HCT116 (cell line): ENCODE data around the gene MSMP. TPM values are rescaled to one million over a fixed set of nuclear protein-coding genes. Genes with fewer than 3 reads are reported as not detected.

ENCODE experiments used
- ATAC-seq: fragments of 200-7000 bp; cut with Tn5 transposase; 2 replicates; pipeline ENCODE4 v1.9.1; 2020; ENCODE audit warnings: mild to moderate bottlenecking, moderate library complexity
- Bru-seq: library from RNA; stranded (reverse); fragments of 400-500 nt; gene quantifications from one replicate; lab custom pipeline; 2021; lab: Mats Ljungman, UMichigan
- BruChase-seq, 2 experiments: library from RNA; stranded (reverse); fragments of 400-500 nt; gene quantifications; one replicate each; lab custom pipeline; 2021; lab: Mats Ljungman, UMichigan
- BruUV-seq: library from RNA; stranded (reverse); fragments of 400-500 nt; replicated peaks from 2 replicates; lab custom pipeline; 2021; lab: Mats Ljungman, UMichigan
- CTCF ChIA-PET: fragments of 300-600 bp; sonication (Branson Sonifier 250); formaldehyde crosslinking; loops from one replicate; lab custom pipeline; 2021; ENCODE audit warnings: antibody characterized with exemption; lab: Charles Lee
- POLR2A ChIA-PET: fragments of 300-600, 350-600 bp; sonication (Branson Sonifier 250); formaldehyde crosslinking; loops from one replicate; lab custom pipeline; 2021; ENCODE audit warnings: antibody characterized with exemption; lab: Charles Lee
- RAD21 ChIA-PET, 2 experiments: fragments of 300-600 bp; sonication (Branson Sonifier 250); formaldehyde crosslinking; loops; one replicate each; lab custom pipeline; 2023; ENCODE audit warnings: low total read pairs in 2 of 2; ENCODE audit not compliant: uncharacterized antibody in 2 of 2, unreplicated experiment in 2 of 2, low non-redundant PET in 1 of 2; lab: Charles Lee
- DNase-seq: peaks from one replicate; pipeline ENCODE4 v3.0.0-alpha.2; 2010; ENCODE audit warnings: low read depth, low spot score
- H2AFZ ChIP-seq: fragments of 200-600 bp; shearing (Covaris generic), sonication (generic); 2 replicates; pipeline ENCODE4 v1.6.1; 2017; ENCODE audit warnings: low read depth, mixed run types, mixed read lengths, antibody characterized with exemption, low read length; ENCODE audit not compliant: poor library complexity, severe bottlenecking
- H3K27ac ChIP-seq: 2 replicates; pipeline ENCODE4 v1.5.1; 2012; ENCODE audit warnings: low read depth, low read length
- H3K27me3 ChIP-seq: fragments of 200-600 bp; sonication (generic); 2 replicates; pipeline ENCODE4 v1.6.1; 2016; ENCODE audit warnings: mixed run types, low read length, mixed read lengths; ENCODE audit not compliant: insufficient read depth
- H3K36me3 ChIP-seq, 2 experiments: fragments of 200-500 bp in 1 of 2; fragments of 200-600 bp in 1 of 2; sonication (Bioruptor generic) in 1 of 2; sonication (generic) in 1 of 2; 2 replicates each; pipeline versions ENCODE4 v1.5.1 to v1.6.1; 2014 to 2016; ENCODE audit warnings: low read length in 2 of 2, inconsistent platforms in 1 of 2, mixed read lengths in 1 of 2, mixed run types in 1 of 2; ENCODE audit not compliant: insufficient read depth in 2 of 2, control insufficient read depth in 1 of 2
- H3K4me1 ChIP-seq, 2 experiments: fragments of 200-600 bp in 1 of 2; sonication (generic) in 1 of 2; 2 replicates each; pipeline versions ENCODE4 v1.5.1 to v1.6.1; 2012 to 2017; ENCODE audit warnings: low read length in 2 of 2, inconsistent platforms in 1 of 2, mild to moderate bottlenecking in 1 of 2, mixed read lengths in 1 of 2, mixed run types in 1 of 2, moderate library complexity in 1 of 2; ENCODE audit not compliant: insufficient read depth in 2 of 2, control insufficient read depth in 1 of 2
- H3K4me2 ChIP-seq: fragments of 200-600 bp; sonication (generic); 2 replicates; pipeline ENCODE4 v1.6.1; 2017; ENCODE audit warnings: mixed run types, low read length, mixed read lengths
- H3K4me3 ChIP-seq, 2 experiments: fragments of 200-600 bp in 1 of 2; sonication (generic) in 1 of 2; replicated peaks in 1 of 2; 2 replicates each; pipeline ENCODE4 v1.5.1; 2011 to 2016; ENCODE audit warnings: low read length in 2 of 2, control low read depth in 1 of 2, low read depth in 1 of 2, mild to moderate bottlenecking in 1 of 2, mixed read lengths in 1 of 2, mixed run types in 1 of 2
- H3K79me2 ChIP-seq: fragments of 200-600 bp; sonication (generic); 2 replicates; pipeline ENCODE4 v1.6.1; 2017; ENCODE audit warnings: mild to moderate bottlenecking, mixed run types, low read length, moderate library complexity, mixed read lengths; ENCODE audit not compliant: insufficient read depth
- H3K9ac ChIP-seq: fragments of 200-600 bp; sonication (generic); 2 replicates; pipeline ENCODE4 v1.6.1; 2016; ENCODE audit warnings: low read length, mixed read lengths
- H3K9me2 ChIP-seq: fragments of 200-600 bp; sonication (generic), shearing (Covaris generic); 2 replicates; pipeline ENCODE4 v1.6.1; 2017; ENCODE audit warnings: mixed run types, mild to moderate bottlenecking, moderate library complexity; ENCODE audit not compliant: insufficient read depth
- H3K9me3 ChIP-seq, 2 experiments: fragments of 200-500 bp in 1 of 2; fragments of 200-600 bp in 1 of 2; sonication (Bioruptor generic) in 1 of 2; sonication (generic) in 1 of 2; 2 replicates each; pipeline ENCODE4 v1.6.1; 2014 to 2017; ENCODE audit warnings: low read length in 2 of 2, mixed read lengths in 2 of 2, inconsistent platforms in 1 of 2, low read depth in 1 of 2, mild to moderate bottlenecking in 1 of 2, mixed run types in 1 of 2, moderate library complexity in 1 of 2; ENCODE audit not compliant: control insufficient read depth in 1 of 2, insufficient read depth in 1 of 2
- H4K20me1 ChIP-seq: fragments of 200-600 bp; sonication (generic), shearing (Covaris generic); 2 replicates; pipeline ENCODE4 v1.6.1; 2017; ENCODE audit warnings: mixed run types, mild to moderate bottlenecking, moderate library complexity; ENCODE audit not compliant: insufficient read depth
- CBX3 ChIP-seq: IDR thresholded peaks from 2 replicates; pipeline ENCODE4 v1.6.1; 2012; ENCODE audit warnings: low read depth
- CTCF ChIP-seq, 3 experiments: fragments of 200-600 bp in 1 of 3; sonication (generic) in 1 of 3; IDR thresholded peaks in 2 of 3; conservative IDR thresholded peaks in 1 of 3; 2 replicates each; pipeline ENCODE4 v1.5.1; 2012 to 2017; ENCODE audit warnings: low read depth in 2 of 3, low read length in 2 of 3, antibody characterized with exemption in 1 of 3, borderline replicate concordance in 1 of 3, control low read depth in 1 of 3, mild to moderate bottlenecking in 1 of 3, mixed read lengths in 1 of 3, mixed run types in 1 of 3, moderate library complexity in 1 of 3; ENCODE audit not compliant: insufficient read depth in 1 of 3
- ELF1 ChIP-seq: IDR thresholded peaks from 2 replicates; pipeline ENCODE4 v1.6.1; 2012; ENCODE audit warnings: low read depth, borderline replicate concordance
- EZH2 ChIP-seq: fragments of 200-600 bp; sonication (generic); IDR thresholded peaks from 2 replicates; pipeline ENCODE4 v1.6.1; 2017; ENCODE audit warnings: antibody characterized with exemption, mixed run types
- MAX ChIP-seq: IDR thresholded peaks from 2 replicates; pipeline ENCODE4 v1.6.1; 2012
- RAD21 ChIP-seq: IDR thresholded peaks from 2 replicates; pipeline ENCODE4 v1.6.1; 2012; ENCODE audit warnings: low read depth, mild to moderate bottlenecking
- SP1 ChIP-seq: IDR thresholded peaks from 2 replicates; pipeline ENCODE4 v1.6.1; 2012; ENCODE audit warnings: low read depth
- TCF7L2 ChIP-seq: IDR thresholded peaks from 2 replicates; pipeline ENCODE4 v1.7.0; 2011; ENCODE audit warnings: borderline replicate concordance, inconsistent platforms; ENCODE audit not compliant: insufficient read depth, insufficient read length; ENCODE audit errors: extremely low read depth
- ZFX ChIP-seq: fragments of 450-650 bp; IDR thresholded peaks from 2 replicates; pipeline ENCODE4 v1.6.1; 2017
- ZNF274 ChIP-seq: fragments of 200-500 bp; sonication (Bioruptor generic); IDR thresholded peaks from 2 replicates; pipeline ENCODE4 v1.6.1; 2014; ENCODE audit warnings: mild to moderate bottlenecking, low read depth, low read length, inconsistent platforms
- intact Hi-C: fragments of 100-400 bp; cut with micrococcal nuclease; formaldehyde crosslinking; loops from 2 replicates; pipeline ENCODE4 v1.10.0; 2022
- long read RNA-seq: library from polyadenylated mRNA; unstranded; transcript quantifications from one replicate; pipeline ENCODE4 v2.0.0, GENCODE V29; 2021; ENCODE audit not compliant: unreplicated experiment
- polyA plus RNA-seq: library from polyadenylated mRNA; unstranded; fragments of >200 nt; gene quantifications from 2 replicates; pipeline ENCODE4 v1.2.1, GENCODE V29; 2012; ENCODE audit warnings: missing spikeins
- total RNA-seq: library from RNA; stranded (reverse); gene quantifications from one replicate; pipeline ENCODE4 v1.2.1, GENCODE V29; 2021; ENCODE audit not compliant: unreplicated experiment

MSMP gene
- total RNA-seq (1.2 TPM), Bru-seq, nascent RNA (percentile 25 among the genes with signal in this experiment), BruChase-seq, experiment 1, labeled RNA remaining after a 6-hour chase (percentile 34 among the genes with signal in this experiment), BruChase-seq, experiment 2, labeled RNA remaining after a 2-hour chase (percentile 42 among the genes with signal in this experiment)
- 0.53 and 0.81 TPM in 2 replicates for polyA plus RNA-seq
- long read RNA-seq, result 0 reads

GRCh38 chr9:35754264-35754663 is at the start of gene MSMP:
Gene MSMP (minus strand): TSS chr9:35754276. CDS start chr9:35754129, 147 bp downstream.
- DNase-seq, result no peak
- Histone ChIP-seq H3K4me1 (peaks cover 13 to 28% of the 10 kb centered on the region in 2 experiments), H3K27me3 (no peaks in the 10 kb centered on the region), H3K9me3 (no peaks in the 10 kb centered on the region), H3K27ac (no peak within 1 kb of the TSS), H2AFZ (no peak within 1 kb of the TSS), H3K79me2 (peaks cover 32% of the 10 kb centered on the region), H3K9ac (no peak within 1 kb of the TSS), H3K36me3 (peaks cover 18 to 24% of the 10 kb centered on the region in 2 experiments; a peak in 3 of 4 replicates), H3K4me3 (no peak within 1 kb of the TSS), H3K9me2 (no peaks in the 10 kb centered on the region), H3K4me2 (no peak within 1 kb of the TSS)
- POLR2A ChIA-PET, result interaction anchor here (1.2 kb wide), 1 partner anchor 22 kb away, joined by 4 read pairs; the partner anchor contains the start of genes CREB3 and TLN1
- RAD21 ChIA-PET, result no interaction called here
- CTCF ChIA-PET, result no interaction called here
- no TSS peak for BruUV-seq
- TF ChIP-seq ZFX (no peak), SP1 (no peak), MAX (no peak), RAD21 (no peak), ZNF274 (no peak), CBX3 (no peak), EZH2 (no peak), CTCF (IDR thresholded peaks at IDR 0.05 in 2 of 3, conservative IDR thresholded peaks at IDR 0.05 in 1 of 3; ENCODE audit: borderline replicate concordance in 1 of 3, insufficient read depth in 1 of 3, low read depth in 2 of 3, low read length in 2 of 3) (no peak), ELF1 (no peak), TCF7L2 (no peak)
- TF ChIP-seq, all 23 proteins: peak for 0
- intact Hi-C loops, result no loop called here
- no peak for ATAC-seq
- H4K20me1 ChIP-seq, result no peaks in the 10 kb centered on the region
